Mesothelial cell of epicardium (in vitro differentiated cells): Measurements from ENCODE around the gene GALNT18. TPM values are rescaled to one million over a fixed set of nuclear protein-coding genes. Genes with fewer than 3 reads are reported as not detected.

Experiments
- DNase-seq, 2 experiments: peaks; one replicate each; pipeline ENCODE4 v3.0.0; 2021; ENCODE audit warnings: low spot score in 2 of 2; ENCODE audit not compliant: unreplicated experiment in 2 of 2
- H3K27ac Mint-ChIP-seq: 2 replicates; pipeline ENCODE4 v1.8.0; 2021; ENCODE audit warnings: mixed read lengths
- H3K27me3 Mint-ChIP-seq: 2 replicates; pipeline ENCODE4 v1.8.0; 2021; ENCODE audit warnings: low read depth, mixed read lengths
- H3K36me3 Mint-ChIP-seq: 2 replicates; pipeline ENCODE4 v1.8.0; 2021; ENCODE audit warnings: mixed read lengths
- H3K4me1 Mint-ChIP-seq: 2 replicates; pipeline ENCODE4 v1.8.0; 2021; ENCODE audit warnings: mixed read lengths
- H3K4me3 Mint-ChIP-seq: 2 replicates; pipeline ENCODE4 v1.8.0; 2021; ENCODE audit warnings: mild to moderate bottlenecking, moderate library complexity, mixed read lengths
- H3K9me3 Mint-ChIP-seq: 2 replicates; pipeline ENCODE4 v1.8.0; 2021; ENCODE audit warnings: mixed read lengths
- total RNA-seq: library from RNA; stranded (reverse); gene quantifications from 3 replicates; pipeline ENCODE4 v1.2.1, GENCODE V29; 2021
- TF ChIP-seq, protein P1 (sequence below): fragments of 200-600 bp; sonication (generic); IDR thresholded peaks from one replicate; pipeline ENCODE4 v1.5.0; 2021; ENCODE audit warnings: antibody characterized with exemption; ENCODE audit not compliant: unreplicated experiment

The GALNT18 gene
- total RNA-seq, 1 donor from 2014 or later: 4.2 TPM

DNA sequence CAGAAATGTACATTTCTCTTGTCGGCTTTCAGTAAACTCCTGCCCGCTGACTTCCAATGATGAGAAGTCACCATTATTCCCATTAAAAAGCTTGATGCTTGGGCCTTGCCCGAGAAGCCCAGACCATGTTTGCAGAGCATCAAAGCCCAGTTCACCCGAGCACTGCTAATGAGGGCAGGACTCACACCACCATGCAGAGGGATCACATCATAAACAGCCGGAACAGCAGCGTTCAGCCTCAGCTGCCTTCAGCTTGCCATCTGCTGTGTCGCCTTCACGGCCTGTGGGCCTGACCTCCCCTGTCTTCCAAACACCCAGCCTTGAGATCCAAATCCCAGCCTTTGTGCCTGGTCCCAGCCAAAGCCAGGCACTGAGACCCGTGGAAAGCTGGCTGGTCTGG is 163.3 kb downstream of the GALNT18 start:
- no peak overlapping the region for H3K4me3 Mint-ChIP-seq

GRCh38 chr11:11458001-11458400 is 163.8 kb downstream of the GALNT18 start:
- H3K27me3 Mint-ChIP-seq: no peaks in the 10 kb centered on the region
- peaks cover 19% of the 10 kb centered on the region for H3K4me1 Mint-ChIP-seq
- TF ChIP-seq, protein P1, sequence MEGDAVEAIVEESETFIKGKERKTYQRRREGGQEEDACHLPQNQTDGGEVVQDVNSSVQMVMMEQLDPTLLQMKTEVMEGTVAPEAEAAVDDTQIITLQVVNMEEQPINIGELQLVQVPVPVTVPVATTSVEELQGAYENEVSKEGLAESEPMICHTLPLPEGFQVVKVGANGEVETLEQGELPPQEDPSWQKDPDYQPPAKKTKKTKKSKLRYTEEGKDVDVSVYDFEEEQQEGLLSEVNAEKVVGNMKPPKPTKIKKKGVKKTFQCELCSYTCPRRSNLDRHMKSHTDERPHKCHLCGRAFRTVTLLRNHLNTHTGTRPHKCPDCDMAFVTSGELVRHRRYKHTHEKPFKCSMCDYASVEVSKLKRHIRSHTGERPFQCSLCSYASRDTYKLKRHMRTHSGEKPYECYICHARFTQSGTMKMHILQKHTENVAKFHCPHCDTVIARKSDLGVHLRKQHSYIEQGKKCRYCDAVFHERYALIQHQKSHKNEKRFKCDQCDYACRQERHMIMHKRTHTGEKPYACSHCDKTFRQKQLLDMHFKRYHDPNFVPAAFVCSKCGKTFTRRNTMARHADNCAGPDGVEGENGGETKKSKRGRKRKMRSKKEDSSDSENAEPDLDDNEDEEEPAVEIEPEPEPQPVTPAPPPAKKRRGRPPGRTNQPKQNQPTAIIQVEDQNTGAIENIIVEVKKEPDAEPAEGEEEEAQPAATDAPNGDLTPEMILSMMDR: no peak
- no peaks in the 10 kb centered on the region for H3K9me3 Mint-ChIP-seq
- DNase-seq: no peak
- H3K27ac Mint-ChIP-seq: no peak overlapping the region
- no peak overlapping the region for H3K4me3 Mint-ChIP-seq
- no peaks in the 10 kb centered on the region for H3K36me3 Mint-ChIP-seq

More for the DNA sequence above, 163.3 kb downstream of the GALNT18 start:
- H3K27me3 Mint-ChIP-seq: no peaks in the 10 kb centered on the region
- TF ChIP-seq, protein P1: no peak
- no peak for DNase-seq
- H3K4me1 Mint-ChIP-seq: peaks cover 24% of the 10 kb centered on the region
- H3K36me3 Mint-ChIP-seq: no peaks in the 10 kb centered on the region
- no peak overlapping the region for H3K27ac Mint-ChIP-seq
- no peaks in the 10 kb centered on the region for H3K9me3 Mint-ChIP-seq

- no peaks in the 10 kb centered on the region for H3K9me3 Mint-ChIP-seq
- TF ChIP-seq, protein P1: no peak
- H3K27ac Mint-ChIP-seq: no peak overlapping the region
- H3K36me3 Mint-ChIP-seq: no peaks in the 10 kb centered on the region
- H3K4me3 Mint-ChIP-seq: no peak overlapping the region
- peaks cover 17% of the 10 kb centered on the region for H3K4me1 Mint-ChIP-seq
- no peaks in the 10 kb centered on the region for H3K27me3 Mint-ChIP-seq
- no peak for DNase-seq
Observed at GRCh38 chr11:11456866-11457265, 164.9 kb downstream of the GALNT18 start.

DNA sequence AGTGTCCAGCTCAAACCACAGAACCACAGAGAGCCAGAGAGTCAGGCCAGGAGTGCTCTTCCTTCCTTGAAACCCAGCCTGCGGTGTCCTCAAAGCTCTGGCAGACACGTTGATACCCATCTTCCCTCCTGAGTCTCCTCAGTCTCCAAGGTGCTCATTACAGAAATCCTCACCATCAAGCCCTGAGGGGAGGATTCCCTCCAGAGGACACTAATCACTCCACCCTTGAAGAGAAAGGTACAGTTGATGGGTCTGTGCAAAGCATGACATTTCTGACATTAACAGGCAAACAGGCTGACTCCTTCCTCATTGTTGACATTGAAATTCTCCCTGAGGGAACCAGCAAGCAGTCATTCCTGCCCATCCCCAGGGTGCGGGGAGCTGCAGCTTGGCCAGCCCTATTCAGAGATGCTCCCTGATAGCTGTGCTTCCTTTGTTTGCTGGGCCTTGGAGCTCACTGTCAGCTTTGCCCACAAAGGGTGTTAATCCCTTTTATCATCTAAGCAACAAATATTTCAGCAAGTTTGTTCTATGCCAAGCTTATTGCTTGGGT is 167.1 kb downstream of the GALNT18 start:
- peaks cover 17% of the 10 kb centered on the region for H3K4me1 Mint-ChIP-seq
- no peaks in the 10 kb centered on the region for H3K9me3 Mint-ChIP-seq
- DNase-seq: no peak
- no peak overlapping the region for H3K4me3 Mint-ChIP-seq
- H3K27me3 Mint-ChIP-seq: no peaks in the 10 kb centered on the region
- no peaks in the 10 kb centered on the region for H3K36me3 Mint-ChIP-seq
- TF ChIP-seq, protein P1: no peak
- no peak overlapping the region for H3K27ac Mint-ChIP-seq

DNA sequence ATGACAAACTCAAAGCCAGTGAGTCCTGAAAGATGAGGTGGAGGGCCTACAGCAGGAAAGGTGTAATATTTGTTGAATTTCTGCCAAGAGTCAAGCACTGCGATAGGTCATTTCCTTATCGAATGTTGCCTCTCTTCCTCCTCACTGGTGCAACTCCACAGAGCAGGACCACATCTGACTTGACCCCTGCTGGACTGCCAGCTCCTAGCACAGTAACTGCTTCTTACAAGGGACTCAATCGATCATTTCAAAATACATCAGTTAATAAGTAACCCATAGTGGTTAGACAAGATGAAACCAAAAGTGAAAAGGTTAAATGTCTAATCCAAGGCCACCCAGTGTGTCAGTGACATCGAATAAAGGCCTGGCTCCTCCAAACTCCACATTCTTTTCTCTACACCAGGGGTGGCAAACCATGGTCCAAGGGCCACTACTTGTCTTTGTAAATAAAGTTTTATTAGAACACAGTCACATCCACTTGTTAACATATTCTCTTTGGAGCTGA is 170.3 kb downstream of the GALNT18 start:
- Mint-ChIP-seq H3K4me3 (no peak overlapping the region), H3K4me1 (peaks cover 24% of the 10 kb centered on the region), H3K36me3 (no peaks in the 10 kb centered on the region), H3K9me3 (no peaks in the 10 kb centered on the region), H3K27me3 (peaks cover 4% of the 10 kb centered on the region), H3K27ac (no peak overlapping the region)
- DNase-seq: no peak
- TF ChIP-seq, protein P1: no peak
